Activated CD8-positive, alpha-beta T cell treated with anti-CD3 and anti-CD28 coated beads for 36 hours (primary cell): ENCODE results near the gene CEP131. TPM values are rescaled to one million over a fixed set of nuclear protein-coding genes. Genes with fewer than 3 reads are reported as not detected.

ENCODE experiments used
- ATAC-seq: fragments of 200-7000 bp; cut with Tn5 transposase; one replicate; pipeline ENCODE4 v1.10.0; 2021; ENCODE audit warnings: mild to moderate bottlenecking, moderate library complexity
- CTCF ChIA-PET: fragments of 350-600 bp; sonication (Branson Sonifier 250); formaldehyde crosslinking; loops from one replicate; lab custom pipeline; 2021; ENCODE audit warnings: antibody characterized with exemption; lab: Charles Lee
- POLR2A ChIA-PET: fragments of 350-600 bp; sonication (Branson Sonifier 250); formaldehyde crosslinking; loops from one replicate; lab custom pipeline; 2021; ENCODE audit warnings: antibody characterized with exemption; lab: Charles Lee
- DNase-seq: peaks from one replicate; pipeline ENCODE4 v3.0.0-alpha.2; 2020
- H3K27ac Mint-ChIP-seq: one replicate; pipeline ENCODE4 v1.8.0; 2021; ENCODE audit warnings: mild to moderate bottlenecking, mixed read lengths
- H3K27me3 Mint-ChIP-seq: one replicate; pipeline ENCODE4 v1.8.0; 2021; ENCODE audit warnings: mixed read lengths
- H3K36me3 Mint-ChIP-seq: one replicate; pipeline ENCODE4 v1.8.0; 2021; ENCODE audit warnings: low read depth, mixed read lengths
- H3K4me1 Mint-ChIP-seq: one replicate; pipeline ENCODE4 v1.8.0; 2021; ENCODE audit warnings: low read depth, mixed read lengths
- H3K4me3 Mint-ChIP-seq: one replicate; pipeline ENCODE4 v1.8.0; 2021; ENCODE audit warnings: mild to moderate bottlenecking, moderate library complexity, mixed read lengths
- H3K9me3 Mint-ChIP-seq: one replicate; pipeline ENCODE4 v1.8.0; 2021; ENCODE audit warnings: mixed read lengths
- CTCF ChIP-seq: fragments of 200-600 bp; IDR thresholded peaks from one replicate; pipeline ENCODE4 v1.8.0; 2022; ENCODE audit warnings: antibody characterized with exemption, mild to moderate bottlenecking
- intact Hi-C: fragments of 100-400 bp; cut with micrococcal nuclease; formaldehyde crosslinking; loops from one replicate; pipeline ENCODE4 v1.10.0; 2022
- total RNA-seq, 2 experiments: library from RNA; stranded (reverse); gene quantifications; one replicate each; pipeline ENCODE4 v1.2.3, GENCODE V29; 2021

The CEP131 gene
- total RNA-seq, 2 experiments from 2014 or later, result 7.9 to 10.9 TPM

DNA sequence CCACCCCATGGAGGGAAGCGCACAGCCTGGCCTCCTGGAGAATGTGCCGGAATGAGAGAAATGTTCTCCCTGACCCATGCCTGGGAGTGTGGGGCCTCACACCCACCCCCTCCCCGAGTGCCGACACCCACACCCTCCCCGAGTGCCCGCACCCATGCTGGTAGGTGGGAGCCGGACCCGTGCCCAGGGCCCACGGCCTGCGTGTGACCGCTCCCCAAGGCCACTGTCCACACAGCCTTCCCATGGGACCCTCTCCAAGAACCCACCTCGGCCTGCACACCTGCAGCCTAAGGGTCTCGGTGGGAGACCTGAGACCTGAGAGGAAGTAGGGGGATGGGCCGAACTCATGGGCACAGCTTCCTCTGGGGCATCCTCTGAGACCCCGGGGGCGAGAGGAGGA lies 60.8 kb downstream of the CEP131 start:
- Mint-ChIP-seq H3K4me1 (no peaks in the 10 kb centered on the region), H3K4me3 (no peak overlapping the region), H3K27ac (no peak overlapping the region), H3K36me3 (no peaks in the 10 kb centered on the region), H3K27me3 (peaks cover 10% of the 10 kb centered on the region), H3K9me3 (no peaks in the 10 kb centered on the region)
- CTCF ChIA-PET, result no interaction called here
- DNase-seq (no peak), ATAC-seq (no peak)
- POLR2A ChIA-PET, result interaction anchor here (1.0 kb wide), 1 partner anchor 10 kb away, joined by 3 read pairs; no protein-coding TSS in a partner anchor
- intact Hi-C loops, result no loop called here
- no peak for TF ChIP-seq CTCF

DNA sequence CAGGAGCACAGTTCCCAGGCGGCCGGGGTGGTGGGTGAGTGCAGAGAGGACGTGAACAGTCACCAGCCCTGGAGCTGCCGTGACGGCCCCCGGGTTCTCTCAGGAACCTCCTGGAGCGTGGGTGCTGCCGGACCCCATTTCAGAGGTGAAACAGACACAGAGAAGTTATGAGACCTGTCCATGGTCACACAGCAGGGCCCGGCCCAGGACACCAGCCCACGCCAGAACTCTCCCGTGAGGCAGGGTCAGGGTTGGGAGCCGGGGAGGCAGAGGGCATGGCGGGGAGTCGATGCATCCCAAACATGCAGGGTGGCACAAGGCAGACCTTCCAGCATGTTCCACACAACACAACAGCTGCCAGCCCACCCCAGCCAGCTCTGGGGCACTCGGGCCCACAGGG lies 61.2 kb downstream of the CEP131 start:
- ChIA-PET POLR2A (no interaction called here), CTCF (no interaction called here)
- H3K4me3 Mint-ChIP-seq, result no peak overlapping the region
- H3K36me3 Mint-ChIP-seq, result no peaks in the 10 kb centered on the region
- H3K9me3 Mint-ChIP-seq, result no peaks in the 10 kb centered on the region
- H3K27ac Mint-ChIP-seq, result no peak overlapping the region
- no peak for TF ChIP-seq CTCF
- no peaks in the 10 kb centered on the region for H3K4me1 Mint-ChIP-seq
- no peak for ATAC-seq
- DNase-seq, result no peak
- H3K27me3 Mint-ChIP-seq, result peaks cover 10% of the 10 kb centered on the region
- intact Hi-C loops, result no loop called here

- no peak for TF ChIP-seq CTCF
- H3K36me3 Mint-ChIP-seq, result no peaks in the 10 kb centered on the region
- no peak overlapping the region for H3K4me3 Mint-ChIP-seq
- no peaks in the 10 kb centered on the region for H3K4me1 Mint-ChIP-seq
- no peaks in the 10 kb centered on the region for H3K9me3 Mint-ChIP-seq
- intact Hi-C loops, result no loop called here
- H3K27me3 Mint-ChIP-seq, result peaks cover 10% of the 10 kb centered on the region
- CTCF ChIA-PET, result no interaction called here
- ATAC-seq (no peak), DNase-seq (no peak)
- POLR2A ChIA-PET, result no interaction called here
- H3K27ac Mint-ChIP-seq, result no peak overlapping the region
Observed at GRCh38 chr17:81160747-81161453, 61.9 kb downstream of the CEP131 start.

DNA sequence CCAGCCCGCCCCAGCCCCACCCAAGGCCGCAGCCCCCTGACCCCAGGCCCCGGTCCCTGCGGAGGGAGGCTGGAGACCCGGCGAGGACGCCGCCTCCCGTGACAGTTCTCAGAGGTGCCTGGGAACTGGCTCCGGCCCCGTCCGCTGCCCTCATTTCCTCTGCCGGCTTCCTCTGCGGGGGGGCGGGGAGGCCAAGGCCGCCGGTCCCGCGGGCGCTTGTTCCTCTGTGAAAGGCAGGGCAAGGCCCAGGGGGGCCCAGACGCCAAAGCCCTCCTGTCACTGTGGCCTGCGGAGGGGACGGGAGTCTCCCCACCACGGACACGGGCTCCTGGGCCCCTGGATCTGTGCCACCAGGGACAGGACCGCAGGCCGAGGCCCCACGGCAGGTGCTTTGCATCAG lies 62.5 kb downstream of the CEP131 start:
- Mint-ChIP-seq H3K4me3 (no peak overlapping the region), H3K27me3 (peaks cover 10% of the 10 kb centered on the region), H3K9me3 (no peaks in the 10 kb centered on the region), H3K27ac (no peak overlapping the region), H3K36me3 (no peaks in the 10 kb centered on the region), H3K4me1 (no peaks in the 10 kb centered on the region)
- no peak for TF ChIP-seq CTCF
- ATAC-seq (peak; percentile 34), DNase-seq (no peak)
- ChIA-PET POLR2A (no interaction called here), CTCF (no interaction called here)
- intact Hi-C loops, result no loop called here

- ATAC-seq, result no peak
- intact Hi-C loops, result no loop called here
- no peak overlapping the region for H3K4me3 Mint-ChIP-seq
- H3K27me3 Mint-ChIP-seq, result peaks cover 9% of the 10 kb centered on the region
- no peak for TF ChIP-seq CTCF
- POLR2A ChIA-PET, result no interaction called here
- H3K9me3 Mint-ChIP-seq, result no peaks in the 10 kb centered on the region
- no peak for DNase-seq
- H3K36me3 Mint-ChIP-seq, result no peaks in the 10 kb centered on the region
- no peaks in the 10 kb centered on the region for H3K4me1 Mint-ChIP-seq
- CTCF ChIA-PET, result no interaction called here
- no peak overlapping the region for H3K27ac Mint-ChIP-seq
Observed at GRCh38 chr17:81159611-81160265, 63.0 kb downstream of the CEP131 start.
